Esophagus (tissue), 2 donors: ENCODE results near the gene TAOK3. TPM values are rescaled to one million over a fixed set of nuclear protein-coding genes. Genes with fewer than 3 reads are reported as not detected.

Source experiments
- H3K27ac ChIP-seq, 2 donors: one replicate each; pipeline ENCODE4 v1.5.1; 2013; ENCODE audit warnings: low read depth in 2 of 2, mild to moderate bottlenecking in 2 of 2, inconsistent platforms in 1 of 2, low read length in 1 of 2, moderate library complexity in 1 of 2
- H3K27me3 ChIP-seq, 2 donors: one replicate each; pipeline ENCODE4 v1.6.1; 2013; ENCODE audit warnings: low read length in 2 of 2, control low read depth in 1 of 2, mild to moderate bottlenecking in 1 of 2; ENCODE audit not compliant: insufficient read depth in 2 of 2, control insufficient read depth in 1 of 2
- H3K36me3 ChIP-seq, 2 donors: one replicate each; pipeline ENCODE4 v1.6.1; 2013; ENCODE audit warnings: low read length in 1 of 2; ENCODE audit not compliant: control insufficient read depth in 2 of 2, insufficient read depth in 2 of 2
- H3K4me1 ChIP-seq, 2 donors: one replicate each; pipeline ENCODE4 v1.6.1; 2013; ENCODE audit warnings: low read length in 1 of 2; ENCODE audit not compliant: control insufficient read depth in 2 of 2, insufficient read depth in 2 of 2
- H3K4me3 ChIP-seq, 2 donors: one replicate each; pipeline ENCODE4 v1.5.1; 2013; ENCODE audit warnings: low read length in 2 of 2, mild to moderate bottlenecking in 2 of 2, low read depth in 1 of 2, moderate library complexity in 1 of 2
- H3K9me3 ChIP-seq, 2 donors: one replicate each; pipeline ENCODE4 v1.6.1; 2013; ENCODE audit warnings: mild to moderate bottlenecking in 2 of 2, low read depth in 1 of 2, low read length in 1 of 2, moderate library complexity in 1 of 2; ENCODE audit not compliant: control insufficient read depth in 2 of 2, insufficient read depth in 1 of 2
- WGBS, 2 donors: extraction: QIAGEN DNeasy Blood & Tissue Kit; methylation state at CpG; one replicate each; pipeline ENCODE4 v1.1.7; 2013; 5-methylcytosine and 5-hydroxymethylcytosine counted together
- polyA plus RNA-seq, 2 donors: library from polyadenylated mRNA; stranded (reverse); fragments of 200-250 nt; gene quantifications; one replicate each; pipeline ENCODE4 v1.2.3, GENCODE V29; 2013
- donor health status: healthy with polysubstance abuse.
- donor health status: Bipolar disorder and iron deficiency.

The TAOK3 gene
- polyA plus RNA-seq, 2 donors: 11.3 to 12.2 TPM

DNA sequence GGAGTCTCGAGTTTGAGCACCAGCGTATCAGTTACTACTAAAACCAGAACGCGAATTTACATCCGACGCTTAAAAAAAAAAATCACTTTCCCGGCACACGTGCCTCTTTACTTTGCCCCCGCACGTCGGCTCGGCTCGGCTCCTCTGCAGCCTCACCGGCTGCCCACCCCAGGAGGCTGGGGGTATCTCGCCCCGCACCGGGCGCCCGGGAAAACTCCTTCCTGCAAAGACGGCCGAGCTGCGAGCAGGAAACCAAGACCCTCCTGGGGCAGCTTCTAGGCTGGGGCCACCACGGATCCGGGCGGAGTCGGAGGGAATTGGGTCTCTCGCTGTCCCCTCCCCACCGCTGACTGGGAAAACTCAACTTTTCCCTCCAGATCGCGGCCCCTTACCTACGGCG, 269.5 kb downstream of the TAOK3 start:
- H3K36me3 ChIP-seq: no peaks in the 10 kb centered on the region
- WGBS, 2 donors: 0 to 1% methylated on average over 32 of the region's 32 CpGs
- peak overlapping the region; percentile 51 to 80 for H3K27ac ChIP-seq
- peak overlapping the region; percentile 70 to 84 for H3K4me3 ChIP-seq
- H3K4me1 ChIP-seq: peaks cover 0 to 5% of the 10 kb centered on the region in 2 donors
- no peaks in the 10 kb centered on the region for H3K9me3 ChIP-seq
- H3K27me3 ChIP-seq: no peaks in the 10 kb centered on the region

DNA sequence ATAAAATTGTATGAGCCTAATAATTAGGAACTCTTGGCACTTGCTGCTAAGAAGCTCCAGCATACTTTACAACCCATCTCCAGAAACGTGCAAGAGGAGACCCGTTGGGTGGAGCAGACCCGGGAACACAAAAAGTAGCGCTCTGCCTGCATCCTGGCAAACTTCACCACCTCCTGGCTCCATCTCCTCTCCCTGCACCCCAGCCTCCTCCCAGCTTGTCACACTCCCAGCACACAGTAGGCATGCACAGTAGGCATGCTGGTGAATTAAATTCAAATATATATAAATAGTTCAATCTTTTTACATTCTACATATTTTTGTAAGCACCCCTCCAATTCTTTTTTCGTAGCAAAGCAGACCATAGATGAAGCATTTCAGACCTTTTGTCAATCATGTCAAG, 270.1 kb downstream of the TAOK3 start:
- H3K4me3 ChIP-seq: peak overlapping the region in 1 of 2 donors; percentile 70
- peaks cover 0 to 5% of the 10 kb centered on the region in 2 donors for H3K4me1 ChIP-seq
- 22 to 36% methylated on average over 5 of the region's 5 CpGs for WGBS, 2 donors
- H3K36me3 ChIP-seq: no peaks in the 10 kb centered on the region
- no peaks in the 10 kb centered on the region for H3K27me3 ChIP-seq
- no peak overlapping the region for H3K27ac ChIP-seq
- no peaks in the 10 kb centered on the region for H3K9me3 ChIP-seq

DNA sequence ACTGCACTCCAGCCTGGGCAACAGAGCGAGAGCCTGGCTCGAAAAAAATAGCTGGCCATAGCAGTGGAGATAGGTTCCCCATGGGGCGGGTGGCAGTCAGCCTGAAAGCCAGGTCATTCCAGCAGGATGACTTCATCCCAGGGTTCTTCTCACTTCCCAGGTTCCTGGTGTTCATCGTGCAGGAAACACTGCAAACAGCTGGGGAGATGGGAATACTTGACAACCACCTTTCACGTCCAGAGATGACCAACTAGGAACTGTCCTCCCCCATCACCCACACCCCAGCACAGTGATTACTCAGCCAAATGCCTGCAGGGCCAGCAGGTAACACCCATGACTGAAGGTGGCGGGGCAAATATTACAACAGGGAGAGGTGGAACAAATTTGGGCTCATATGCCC, 270.6 kb downstream of the TAOK3 start:
- H3K4me1 ChIP-seq: peaks cover 0 to 5% of the 10 kb centered on the region in 2 donors
- H3K36me3 ChIP-seq: no peaks in the 10 kb centered on the region
- peak overlapping the region in 1 of 2 donors; percentile 70 for H3K4me3 ChIP-seq
- H3K27ac ChIP-seq: no peak overlapping the region
- H3K27me3 ChIP-seq: no peaks in the 10 kb centered on the region
- no peaks in the 10 kb centered on the region for H3K9me3 ChIP-seq
- WGBS, 2 donors: 66 to 70% methylated on average over 6 of the region's 6 CpGs

DNA sequence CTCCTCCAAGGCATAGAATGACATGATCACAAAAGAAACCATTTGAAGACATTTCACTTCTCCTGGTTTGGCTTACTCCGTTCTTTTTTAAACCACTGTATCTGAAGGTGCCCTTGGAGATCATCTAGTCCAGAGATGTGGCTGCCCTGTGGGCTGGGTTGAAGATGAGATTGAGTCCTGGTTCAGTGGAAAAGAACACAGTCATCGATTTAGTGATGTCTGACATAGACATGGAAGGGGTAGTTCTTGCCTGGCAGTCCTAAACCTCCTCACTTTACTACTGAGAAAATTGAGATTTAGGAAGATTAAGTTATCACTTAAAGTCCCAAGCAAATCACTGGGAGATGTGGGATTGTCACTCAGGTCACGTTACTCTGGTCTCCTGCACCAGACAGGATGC, 271.7 kb downstream of the TAOK3 start:
- H3K4me3 ChIP-seq: no peak overlapping the region
- H3K27me3 ChIP-seq: no peaks in the 10 kb centered on the region
- H3K27ac ChIP-seq: no peak overlapping the region
- H3K36me3 ChIP-seq: no peaks in the 10 kb centered on the region
- WGBS, 2 donors: 68 to 77% methylated on average over 3 of the region's 3 CpGs
- peaks cover 0 to 5% of the 10 kb centered on the region in 2 donors for H3K4me1 ChIP-seq
- H3K9me3 ChIP-seq: no peaks in the 10 kb centered on the region

Other genes starting within 250 kb of the TAOK3 start
- gene PEBP1, start 236.8 kb downstream of the TAOK3 start, polyA plus RNA-seq: 100 to 1,000 TPM; 202 to 243 TPM
- gene SUDS3, start 3.6 kb upstream of the TAOK3 start, polyA plus RNA-seq: 10 to 100 TPM; 13.0 to 13.8 TPM